Gastrocnemius medialis (tissue), 4 donors: Measurements from ENCODE around the gene CEP290.

Experiments used
- CTCF ChIP-seq, 5 experiments: fragments of 450-650 bp in 3 of 5; fragments of 200-600 bp in 2 of 5; sonication (generic) in 2 of 5; IDR thresholded peaks in 4 of 5; conservative IDR thresholded peaks in 1 of 5; 1 replicate in 4 of 5; 2 replicates in 1 of 5; pipeline ENCODE4 v1.5.1; 2016 to 2019; ENCODE audit warnings: antibody characterized with exemption in 5 of 5, mild to moderate bottlenecking in 3 of 5, moderate library complexity in 3 of 5
- POLR2A ChIP-seq, 2 donors: fragments of 450-650 bp; IDR thresholded peaks; one replicate each; pipeline ENCODE4 v1.6.1; 2017; ENCODE audit warnings: antibody characterized with exemption in 2 of 2, mild to moderate bottlenecking in 2 of 2, moderate library complexity in 2 of 2

GRCh38 chr12:88144546-88145468, 2.9 kb upstream of the CEP290 start:
- TF ChIP-seq CTCF (IDR thresholded peaks at IDR 0.05 in 4 of 5, conservative IDR thresholded peaks at IDR 0.05 in 1 of 5) (no peak), POLR2A (IDR thresholded peaks at IDR 0.05) (no peak)
